VCaP (cell line): Measurements from ENCODE around the gene SLC22A16.
"Not testable (repeated sequence)": the region's sequence is repeated elsewhere in the genome, so short reads cannot be mapped to it uniquely, and the experiment has no call there.

Experiments
- H3K27ac ChIP-seq: fragments of 450-650 bp; 2 replicates; pipeline ENCODE4 v1.5.1; 2017
- CTCF ChIP-seq: fragments of 450-650 bp; conservative IDR thresholded peaks from 2 replicates; pipeline ENCODE4 v1.5.1; 2017; ENCODE audit warnings: mild to moderate bottlenecking, moderate library complexity

SLC22A16 gene

GRCh38 chr6:110520209-110520965 lies 44.0 kb upstream of the SLC22A16 start:
- no peak for TF ChIP-seq CTCF
- H3K27ac ChIP-seq, result peak overlapping the region; percentile 100

GRCh38 chr6:110517601-110518281 lies 41.3 kb upstream of the SLC22A16 start:
- no peak for TF ChIP-seq CTCF

GRCh38 chr6:110517034-110517433 lies 40.6 kb upstream of the SLC22A16 start:
- H3K27ac ChIP-seq, result peak overlapping the region; percentile 100
- TF ChIP-seq CTCF, result no peak

More at GRCh38 chr6:110517601-110518281, 41.3 kb upstream of the SLC22A16 start:
- H3K27ac ChIP-seq, result peak overlapping the region; percentile 100

GRCh38 chr6:110514818-110515217 lies 38.4 kb upstream of the SLC22A16 start:
- TF ChIP-seq CTCF, result no peak
- H3K27ac ChIP-seq, result peak overlapping the region; percentile 100

GRCh38 chr6:110512991-110513390 lies 36.6 kb upstream of the SLC22A16 start:
- no peak for TF ChIP-seq CTCF
- H3K27ac ChIP-seq, result peak overlapping the region; percentile 100

GRCh38 chr6:110512549-110512948 lies 36.1 kb upstream of the SLC22A16 start:
- peak overlapping the region; percentile 100 for H3K27ac ChIP-seq

- H3K27ac ChIP-seq, result no peak overlapping the region; the same call in 1 of the 2 replicates
- no peak for TF ChIP-seq CTCF
Measured at GRCh38 chr6:110511401-110511800, 35.0 kb upstream of the SLC22A16 start.

GRCh38 chr6:110509617-110510241 lies 33.3 kb upstream of the SLC22A16 start:
- H3K27ac ChIP-seq, result no peak overlapping the region
- TF ChIP-seq CTCF, result no peak

GRCh38 chr6:110504891-110505290 lies 28.5 kb upstream of the SLC22A16 start:
- not testable (repeated sequence) for H3K27ac ChIP-seq
